Upper lobe of right lung (tissue), 1 donor: ENCODE results near the gene HBQ1. TPM values are rescaled to one million over a fixed set of nuclear protein-coding genes. Genes with fewer than 3 reads are reported as not detected.

ENCODE experiments used
- ATAC-seq: fragments of 200-7000 bp; cut with Tn5 transposase; one replicate; pipeline ENCODE4 v1.9.1; 2020; ENCODE audit warnings: mild to moderate bottlenecking, moderate library complexity
- DNase-seq: peaks from one replicate; pipeline ENCODE4 v3.0.0-alpha.2; 2020
- H3K27ac ChIP-seq: fragments of 200-600 bp; one replicate; pipeline ENCODE4 v1.8.0; 2022
- H3K27me3 ChIP-seq: fragments of 200-600 bp; one replicate; pipeline ENCODE4 v1.8.0; 2022; ENCODE audit warnings: mild to moderate bottlenecking
- H3K36me3 ChIP-seq: fragments of 200-600 bp; one replicate; pipeline ENCODE4 v1.8.0; 2022
- H3K4me1 ChIP-seq: fragments of 200-600 bp; one replicate; pipeline ENCODE4 v1.8.0; 2022
- H3K4me3 ChIP-seq: fragments of 200-600 bp; one replicate; pipeline ENCODE4 v1.8.0; 2022; ENCODE audit warnings: mild to moderate bottlenecking
- H3K9me3 ChIP-seq: fragments of 200-600 bp; one replicate; pipeline ENCODE4 v1.8.0; 2022
- CTCF ChIP-seq: fragments of 200-600 bp; IDR thresholded peaks from one replicate; pipeline ENCODE4 v1.8.0; 2022; ENCODE audit warnings: antibody characterized with exemption
- intact Hi-C: fragments of 100-400 bp; cut with DNase I; formaldehyde crosslinking; loops from one replicate; pipeline ENCODE4 v1.11.0; 2022
- total RNA-seq: library from RNA; stranded (reverse); fragmentation: NEBNext Ultra II Directional; extraction: Animal tissue kit (Norgen Biotek cat#: 25700); gene quantifications from one replicate; pipeline ENCODE4 v1.2.1, GENCODE V29; 2021
- donor health status: DM: no; HTN: yes; CAD: no; lungs with severe emphysema.

Gene HBQ1
- total RNA-seq, 1 donor from 2014 or later, result not detected

GRCh38 chr16:189604-190186 is 9.4 kb downstream of the HBQ1 start:
- no peak overlapping the region for H3K27ac ChIP-seq
- no peak for TF ChIP-seq CTCF
- no peaks in the 10 kb centered on the region for H3K9me3 ChIP-seq
- H3K36me3 ChIP-seq, result peaks cover 72% of the 10 kb centered on the region
- DNase-seq (no peak), ATAC-seq (no peak)
- H3K27me3 ChIP-seq, result no peaks in the 10 kb centered on the region
- no peak overlapping the region for H3K4me3 ChIP-seq
- H3K4me1 ChIP-seq, result no peaks in the 10 kb centered on the region
- intact Hi-C loops, result no loop called here

- Histone ChIP-seq H3K4me3 (no peak overlapping the region), H3K9me3 (no peaks in the 10 kb centered on the region), H3K4me1 (no peaks in the 10 kb centered on the region), H3K27me3 (no peaks in the 10 kb centered on the region), H3K27ac (no peak overlapping the region), H3K36me3 (peaks cover 94% of the 10 kb centered on the region)
- DNase-seq (no peak), ATAC-seq (no peak)
- intact Hi-C loops, result no loop called here
- no peak for TF ChIP-seq CTCF
Observed at GRCh38 chr16:191831-192230, 11.6 kb downstream of the HBQ1 start.

- Histone ChIP-seq H3K4me3 (no peak overlapping the region), H3K9me3 (no peaks in the 10 kb centered on the region), H3K4me1 (no peaks in the 10 kb centered on the region), H3K27me3 (no peaks in the 10 kb centered on the region), H3K36me3 (peaks cover 98% of the 10 kb centered on the region), H3K27ac (no peak overlapping the region)
- no peak for DNase-seq
- TF ChIP-seq CTCF, result no peak
- intact Hi-C loops, result no loop called here
- ATAC-seq, result no peak
Observed at GRCh38 chr16:192686-193085, 12.4 kb downstream of the HBQ1 start.

- H3K27me3 ChIP-seq, result no peaks in the 10 kb centered on the region
- H3K4me1 ChIP-seq, result no peaks in the 10 kb centered on the region
- no peak overlapping the region for H3K4me3 ChIP-seq
- no peaks in the 10 kb centered on the region for H3K9me3 ChIP-seq
- no peak overlapping the region for H3K27ac ChIP-seq
- intact Hi-C loops, result no loop called here
- no peak for DNase-seq
- no peak for ATAC-seq
- H3K36me3 ChIP-seq, result peaks cover 99% of the 10 kb centered on the region
- TF ChIP-seq CTCF, result no peak
Observed at GRCh38 chr16:193441-193840, 13.2 kb downstream of the HBQ1 start.

- Histone ChIP-seq H3K27me3 (no peaks in the 10 kb centered on the region), H3K4me1 (no peaks in the 10 kb centered on the region), H3K27ac (no peak overlapping the region), H3K36me3 (peaks cover 99% of the 10 kb centered on the region), H3K9me3 (no peaks in the 10 kb centered on the region), H3K4me3 (no peak overlapping the region)
- no peak for TF ChIP-seq CTCF
- ATAC-seq (no peak), DNase-seq (no peak)
- intact Hi-C loops, result no loop called here
Observed at GRCh38 chr16:194516-194915, 14.3 kb downstream of the HBQ1 start.

GRCh38 chr16:200388-200787 is 20.1 kb downstream of the HBQ1 start:
- H3K36me3 ChIP-seq, result peaks cover 93% of the 10 kb centered on the region

More at GRCh38 chr16:200388-200787, 20.1 kb downstream of the HBQ1 start:
- Histone ChIP-seq H3K27me3 (no peaks in the 10 kb centered on the region), H3K9me3 (no peaks in the 10 kb centered on the region), H3K27ac (no peak overlapping the region), H3K4me3 (no peak overlapping the region), H3K4me1 (no peaks in the 10 kb centered on the region)
- no peak for TF ChIP-seq CTCF
- ATAC-seq, result no peak
- intact Hi-C loops, result no loop called here
- no peak for DNase-seq
